Measurements from ENCODE around the gene CHMP5. TPM values are rescaled to one million over a fixed set of nuclear protein-coding genes. Genes with fewer than 3 reads are reported as not detected.

The CHMP5 gene
- total RNA-seq, 4 donors from 2014 or later = 55.9 to 72.4 (median 66.0) TPM

GRCh38 chr9:33233626-33234342 is 31.1 kb upstream of the CHMP5 start:
- TF ChIP-seq CTCF (IDR thresholded peaks at IDR 0.05; ENCODE audit: low read depth) = no peak

- TF ChIP-seq CTCF (IDR thresholded peaks at IDR 0.05; ENCODE audit: low read depth) = no peak
These were observed 30.1 kb upstream of the CHMP5 start for GRCh38 chr9:33234511-33235467.

- TF ChIP-seq CTCF (IDR thresholded peaks at IDR 0.05; ENCODE audit: low read depth) = no peak
These were observed 28.3 kb upstream of the CHMP5 start for GRCh38 chr9:33236571-33236970.

GRCh38 chr9:33239921-33240320 is 24.9 kb upstream of the CHMP5 start, which contains the start of gene SPINK4:
Gene SPINK4, plus strand, starts transcription at chr9:33240167. Its CDS starts 42 bp downstream, at chr9:33240209.
- TF ChIP-seq CTCF (IDR thresholded peaks at IDR 0.05; ENCODE audit: low read depth) = no peak

GRCh38 chr9:33241298-33241697 is 23.6 kb upstream of the CHMP5 start:
- no peak for TF ChIP-seq CTCF (IDR thresholded peaks at IDR 0.05; ENCODE audit: low read depth)

GRCh38 chr9:33242609-33243134 is 22.2 kb upstream of the CHMP5 start:
- no peak for TF ChIP-seq CTCF (IDR thresholded peaks at IDR 0.05; ENCODE audit: low read depth)

Measured in subcutaneous adipose tissue (tissue), 4 donors.